CD4-positive, CD25-positive, alpha-beta regulatory T cell (primary cell): ENCODE results near the gene PDS5B. TPM values are rescaled to one million over a fixed set of nuclear protein-coding genes. Genes with fewer than 3 reads are reported as not detected.
A peak's percentile ranks its signal among the peaks of the same experiment; 100 is the strongest.

ENCODE experiments used
- ATAC-seq, 2 donors: fragments of 150-1000 bp; cut with Tn5 transposase; one replicate each; pipeline ENCODE4 v1.10.0; 2021; ENCODE audit warnings: low read depth in 2 of 2, moderate number of reproducible peaks in 2 of 2, moderate library complexity in 1 of 2
- DNase-seq, 3 donors: peaks; one replicate each; pipeline versions ENCODE4 v3.0.0 to v3.0.0-alpha.2; 2012 to 2022; ENCODE audit warnings: mixed read lengths in 1 of 3
- H3K27ac ChIP-seq: one replicate; pipeline ENCODE4 v1.7.0; 2013; ENCODE audit warnings: mild to moderate bottlenecking, low read length; ENCODE audit not compliant: insufficient read depth, poor library complexity, severe bottlenecking
- H3K27me3 ChIP-seq: one replicate; pipeline ENCODE4 v1.7.0; 2013; ENCODE audit warnings: low read length; ENCODE audit not compliant: control insufficient read depth, insufficient read depth
- H3K36me3 ChIP-seq: one replicate; pipeline ENCODE4 v1.7.0; 2013; ENCODE audit warnings: mild to moderate bottlenecking, low read length, moderate library complexity; ENCODE audit not compliant: control insufficient read depth, insufficient read depth
- H3K4me1 ChIP-seq: 2 replicates; pipeline ENCODE4 v1.7.0; 2013; ENCODE audit warnings: mild to moderate bottlenecking, low read length; ENCODE audit not compliant: insufficient read depth, control insufficient read depth, poor library complexity, severe bottlenecking
- H3K4me3 ChIP-seq: one replicate; pipeline ENCODE4 v1.7.0; 2013; ENCODE audit warnings: low read depth, mild to moderate bottlenecking, low read length, moderate library complexity
- H3K9me3 ChIP-seq, 2 experiments: 1 replicate in 1 of 2; 2 replicates in 1 of 2; pipeline ENCODE4 v1.7.0; 2013; ENCODE audit warnings: low read length in 2 of 2, mild to moderate bottlenecking in 1 of 2, moderate library complexity in 1 of 2; ENCODE audit not compliant: control insufficient read depth in 2 of 2
- H3K27ac Mint-ChIP-seq, 3 donors: one replicate each; pipeline ENCODE4 v1.8.0; 2020 to 2022; ENCODE audit warnings: mild to moderate bottlenecking in 3 of 3, mixed read lengths in 3 of 3, moderate library complexity in 2 of 3
- H3K27me3 Mint-ChIP-seq: one replicate; pipeline ENCODE4 v1.8.0; 2022; ENCODE audit warnings: mild to moderate bottlenecking, mixed read lengths
- H3K36me3 Mint-ChIP-seq: one replicate; pipeline ENCODE4 v1.8.0; 2020; ENCODE audit warnings: mixed read lengths
- H3K4me1 Mint-ChIP-seq, 4 donors: one replicate each; pipeline ENCODE4 v1.8.0; 2020 to 2022; ENCODE audit warnings: mixed read lengths in 4 of 4, mild to moderate bottlenecking in 1 of 4
- H3K4me3 Mint-ChIP-seq, 4 donors: one replicate each; pipeline ENCODE4 v1.8.0; 2020 to 2022; ENCODE audit warnings: mild to moderate bottlenecking in 4 of 4, mixed read lengths in 4 of 4, moderate library complexity in 3 of 4
- H3K9me3 Mint-ChIP-seq, 7 donors: one replicate each; pipeline ENCODE4 v1.8.0; 2020 to 2022; ENCODE audit warnings: mixed read lengths in 7 of 7, mild to moderate bottlenecking in 3 of 7, moderate library complexity in 2 of 7
- polyA plus RNA-seq, 4 donors: library from polyadenylated mRNA; unstranded; fragments of 300-500 nt; fragmentation: Illumina TruSeq; gene quantifications; one replicate each; pipeline ENCODE4 v1.2.3, GENCODE V29; 2021
- total RNA-seq: library from RNA; stranded (reverse); gene quantifications from one replicate; pipeline ENCODE4 v1.2.3, GENCODE V29; 2022

The PDS5B gene
- 51.4 TPM for total RNA-seq
- polyA plus RNA-seq = 10 to 100 TPM; 28.6 to 37.4 (median 32.1) TPM

GRCh38 chr13:32586080-32586900 lies at the start of gene PDS5B:
PDS5B (plus strand) TSS chr13:32586452; CDS start chr13:32648773, 62,321 bp downstream.
- peaks cover 32 to 45% (median 38%) of the 10 kb centered on the region in 4 donors for H3K4me1 Mint-ChIP-seq
- peak within 1 kb of the TSS; percentile 97 for H3K27ac Mint-ChIP-seq
- H3K27ac ChIP-seq = peak within 1 kb of the TSS; percentile 70
- peak within 1 kb of the TSS; percentile 97 for H3K4me3 ChIP-seq
- H3K9me3 ChIP-seq = no peaks in the 10 kb centered on the region
- no peaks in the 10 kb centered on the region for H3K36me3 ChIP-seq
- H3K27me3 Mint-ChIP-seq = peaks cover 28% of the 10 kb centered on the region
- H3K4me1 ChIP-seq = peaks cover 20% of the 10 kb centered on the region
- ATAC-seq (peak; percentile 94 to 96), DNase-seq (peak; percentile 94 to 96 (median 95))
- H3K27me3 ChIP-seq = no peaks in the 10 kb centered on the region
- peak within 1 kb of the TSS; percentile 98 to 100 (median 98) for H3K4me3 Mint-ChIP-seq
- H3K9me3 Mint-ChIP-seq = no peaks in the 10 kb centered on the region
- no peaks in the 10 kb centered on the region for H3K36me3 Mint-ChIP-seq

GRCh38 chr13:32537580-32538142 lies 48.6 kb upstream of the PDS5B start:
- peaks cover 37% of the 10 kb centered on the region for H3K36me3 Mint-ChIP-seq
- Histone ChIP-seq H3K4me3 (peak overlapping the region; percentile 99), H3K4me1 (peaks cover 55% of the 10 kb centered on the region), H3K27ac (peak overlapping the region; percentile 97), H3K36me3 (peaks cover 23% of the 10 kb centered on the region), H3K27me3 (peaks cover 5% of the 10 kb centered on the region), H3K9me3 (no peaks in the 10 kb centered on the region)
- H3K9me3 Mint-ChIP-seq = peaks cover 0 to 2% (median 0%) of the 10 kb centered on the region in 7 donors
- DNase-seq = peak; percentile 13 to 52 (median 21)
- peaks cover 23% of the 10 kb centered on the region for H3K27me3 Mint-ChIP-seq
- no peak for ATAC-seq
- peak overlapping the region; percentile 100 for H3K27ac Mint-ChIP-seq
- H3K4me1 Mint-ChIP-seq = peaks cover 22 to 60% (median 50%) of the 10 kb centered on the region in 4 donors
- peak overlapping the region; percentile 98 to 100 (median 100) for H3K4me3 Mint-ChIP-seq

GRCh38 chr13:32538143-32538620 lies 48.1 kb upstream of the PDS5B start:
- Histone ChIP-seq H3K27me3 (peaks cover 5% of the 10 kb centered on the region), H3K27ac (peak overlapping the region; percentile 97), H3K4me1 (peaks cover 50% of the 10 kb centered on the region), H3K36me3 (peaks cover 23% of the 10 kb centered on the region), H3K4me3 (peak overlapping the region; percentile 99), H3K9me3 (no peaks in the 10 kb centered on the region)
- ATAC-seq (peak; percentile 73 to 76), DNase-seq (no peak)
- Mint-ChIP-seq H3K9me3 (peaks cover 0 to 2% (median 0%) of the 10 kb centered on the region in 7 donors), H3K36me3 (peaks cover 34% of the 10 kb centered on the region), H3K27me3 (peaks cover 25% of the 10 kb centered on the region), H3K27ac (peak overlapping the region; percentile 100), H3K4me3 (peak overlapping the region; percentile 98 to 100 (median 100)), H3K4me1 (peaks cover 22 to 55% (median 45%) of the 10 kb centered on the region in 4 donors)

GRCh38 chr13:32538621-32539246 lies 47.5 kb upstream of the PDS5B start, which contains the start of gene N4BP2L2:
N4BP2L2 (minus strand) TSS chr13:32538795; CDS start chr13:32537027, 1,768 bp downstream.
- Mint-ChIP-seq H3K27me3 (peaks cover 25% of the 10 kb centered on the region), H3K4me3 (peak within 1 kb of the TSS; percentile 98 to 100 (median 100)), H3K9me3 (peaks cover 0 to 2% (median 0%) of the 10 kb centered on the region in 7 donors), H3K27ac (peak within 1 kb of the TSS; percentile 100), H3K36me3 (peaks cover 28% of the 10 kb centered on the region), H3K4me1 (peaks cover 22 to 49% (median 39%) of the 10 kb centered on the region in 4 donors)
- peak within 1 kb of the TSS; percentile 97 for H3K27ac ChIP-seq
- peak; percentile 87 to 97 (median 93) for DNase-seq
- H3K36me3 ChIP-seq = peaks cover 20% of the 10 kb centered on the region
- H3K27me3 ChIP-seq = peaks cover 5% of the 10 kb centered on the region
- H3K4me1 ChIP-seq = peaks cover 45% of the 10 kb centered on the region
- peak within 1 kb of the TSS; percentile 99 for H3K4me3 ChIP-seq
- no peaks in the 10 kb centered on the region for H3K9me3 ChIP-seq
- peak; percentile 98 to 99 for ATAC-seq

- H3K9me3 Mint-ChIP-seq = peaks cover 0 to 2% (median 0%) of the 10 kb centered on the region in 7 donors
- peaks cover 3 to 21% (median 12%) of the 10 kb centered on the region in 4 donors for H3K4me1 Mint-ChIP-seq
- no peaks in the 10 kb centered on the region for H3K36me3 ChIP-seq
- no peaks in the 10 kb centered on the region for H3K9me3 ChIP-seq
- no peak overlapping the region for H3K4me3 Mint-ChIP-seq
- ATAC-seq (no peak), DNase-seq (no peak)
- peaks cover 11% of the 10 kb centered on the region for H3K4me1 ChIP-seq
- no peaks in the 10 kb centered on the region for H3K36me3 Mint-ChIP-seq
- peaks cover 54% of the 10 kb centered on the region for H3K27me3 Mint-ChIP-seq
- no peak overlapping the region for H3K27ac ChIP-seq
- H3K4me3 ChIP-seq = no peak overlapping the region
- H3K27me3 ChIP-seq = peaks cover 12% of the 10 kb centered on the region
- no peak overlapping the region for H3K27ac Mint-ChIP-seq
Measured at GRCh38 chr13:32542221-32542620, 44.0 kb upstream of the PDS5B start.

- no peaks in the 10 kb centered on the region for H3K4me1 Mint-ChIP-seq
- H3K36me3 Mint-ChIP-seq = no peaks in the 10 kb centered on the region
- DNase-seq = no peak
- no peaks in the 10 kb centered on the region for H3K36me3 ChIP-seq
- no peak overlapping the region for H3K27ac ChIP-seq
- peaks cover 65% of the 10 kb centered on the region for H3K27me3 Mint-ChIP-seq
- peaks cover 0 to 2% (median 0%) of the 10 kb centered on the region in 7 donors for H3K9me3 Mint-ChIP-seq
- peaks cover 12% of the 10 kb centered on the region for H3K27me3 ChIP-seq
- no peak for ATAC-seq
- no peak overlapping the region for H3K4me3 ChIP-seq
- no peaks in the 10 kb centered on the region for H3K9me3 ChIP-seq
- no peak overlapping the region for H3K4me3 Mint-ChIP-seq
- H3K27ac Mint-ChIP-seq = no peak overlapping the region
- no peaks in the 10 kb centered on the region for H3K4me1 ChIP-seq
Measured at GRCh38 chr13:32545083-32545482, 41.2 kb upstream of the PDS5B start.

- Mint-ChIP-seq H3K36me3 (no peaks in the 10 kb centered on the region), H3K27me3 (peaks cover 60% of the 10 kb centered on the region), H3K4me3 (no peak overlapping the region), H3K27ac (no peak overlapping the region), H3K4me1 (no peaks in the 10 kb centered on the region), H3K9me3 (peaks cover 0 to 2% (median 0%) of the 10 kb centered on the region in 7 donors)
- H3K36me3 ChIP-seq = no peaks in the 10 kb centered on the region
- peaks cover 12% of the 10 kb centered on the region for H3K27me3 ChIP-seq
- no peaks in the 10 kb centered on the region for H3K4me1 ChIP-seq
- no peaks in the 10 kb centered on the region for H3K9me3 ChIP-seq
- no peak overlapping the region for H3K27ac ChIP-seq
- H3K4me3 ChIP-seq = no peak overlapping the region
- ATAC-seq = no peak
- no peak for DNase-seq
Measured at GRCh38 chr13:32548837-32549236, 37.4 kb upstream of the PDS5B start.
